MM.1S (cell line): Measurements from ENCODE around the gene CYS1.

Experiments used
- DNase-seq: peaks from one replicate; pipeline ENCODE4 v3.0.0-alpha.2; 2015
- H2AFZ ChIP-seq: fragments of 300-600 bp; sonication (generic); 2 replicates; pipeline ENCODE4 v1.6.0; 2016; ENCODE audit warnings: antibody characterized with exemption, low read length
- H3F3A ChIP-seq: fragments of 300-600 bp; sonication (generic); 2 replicates; pipeline ENCODE4 v1.6.1; 2016; ENCODE audit warnings: mild to moderate bottlenecking, antibody characterized with exemption, low read length, moderate library complexity, mixed read lengths; ENCODE audit not compliant: insufficient read depth
- H3K27ac ChIP-seq: fragments of 300-600 bp; sonication (generic); 2 replicates; pipeline ENCODE4 v1.5.1; 2016; ENCODE audit warnings: mild to moderate bottlenecking, low read length
- H3K27me3 ChIP-seq: fragments of 300-600 bp; sonication (generic); replicated peaks from 2 replicates; pipeline ENCODE4 v1.6.0; 2016; ENCODE audit warnings: low read length; ENCODE audit not compliant: insufficient read depth
- H3K36me3 ChIP-seq: fragments of 300-600 bp; sonication (generic); replicated peaks from 2 replicates; pipeline ENCODE4 v1.6.1; 2016; ENCODE audit warnings: mild to moderate bottlenecking, low read length, mixed read lengths; ENCODE audit not compliant: insufficient read depth
- H3K4me1 ChIP-seq: fragments of 300-600 bp; sonication (generic); 2 replicates; pipeline ENCODE4 v1.6.1; 2016; ENCODE audit warnings: low read length, mixed read lengths
- H3K4me2 ChIP-seq: fragments of 300-600 bp; sonication (generic); 2 replicates; pipeline ENCODE4 v1.6.0; 2016; ENCODE audit warnings: low read depth, low read length
- H3K4me3 ChIP-seq: fragments of 300-600 bp; sonication (generic); 2 replicates; pipeline ENCODE4 v1.5.1; 2016; ENCODE audit warnings: low read length, mixed read lengths
- H3K79me2 ChIP-seq: fragments of 300-600 bp; sonication (generic); 2 replicates; pipeline ENCODE4 v1.6.1; 2016; ENCODE audit warnings: mixed run types, low read length, mixed read lengths
- H3K9ac ChIP-seq: fragments of 300-600 bp; sonication (generic); 2 replicates; pipeline ENCODE4 v1.6.1; 2016; ENCODE audit warnings: low read length, mixed read lengths
- H3K9me2 ChIP-seq: fragments of 300-600 bp; sonication (generic); replicated peaks from 2 replicates; pipeline ENCODE4 v1.6.1; 2016; ENCODE audit warnings: mild to moderate bottlenecking, low read length, mixed read lengths; ENCODE audit not compliant: insufficient read depth
- H3K9me3 ChIP-seq: fragments of 300-600 bp; sonication (generic); replicated peaks from 2 replicates; pipeline ENCODE4 v1.6.1; 2016; ENCODE audit warnings: mild to moderate bottlenecking, low read length, mixed read lengths; ENCODE audit not compliant: insufficient read depth
- H4K20me1 ChIP-seq: fragments of 300-600 bp; sonication (generic); 2 replicates; pipeline ENCODE4 v1.6.1; 2016; ENCODE audit warnings: mild to moderate bottlenecking, low read length, moderate library complexity, mixed read lengths; ENCODE audit not compliant: insufficient read depth
- CTCF ChIP-seq: fragments of 300-600 bp; sonication (generic); IDR thresholded peaks from 2 replicates; pipeline ENCODE4 v1.5.1; 2016; ENCODE audit warnings: antibody characterized with exemption, low read length, mixed read lengths
- EZH2 ChIP-seq: fragments of 300-600 bp; sonication (generic); optimal IDR thresholded peaks from 2 replicates; pipeline ENCODE3; 2017; ENCODE audit warnings: low read depth, mild to moderate bottlenecking, antibody characterized with exemption, low read length, mixed read lengths
- EZH2phosphoT487 ChIP-seq: fragments of 300-600 bp; sonication (generic); IDR thresholded peaks from 2 replicates; pipeline ENCODE4 v1.6.1; 2018; ENCODE audit warnings: antibody characterized with exemption, low read length

The CYS1 gene

GRCh38 chr2:10022445-10022844 lies 57.8 kb downstream of the CYS1 start:
- Histone ChIP-seq H3K27me3 (no peaks in the 10 kb centered on the region), H4K20me1 (no peaks in the 10 kb centered on the region), H3K79me2 (no peaks in the 10 kb centered on the region), H3K9me2 (no peaks in the 10 kb centered on the region), H3K4me3 (no peak overlapping the region), H3K4me1 (no peaks in the 10 kb centered on the region), H3F3A (no peaks in the 10 kb centered on the region), H3K4me2 (no peak overlapping the region), H3K9me3 (no peaks in the 10 kb centered on the region), H3K36me3 (no peaks in the 10 kb centered on the region), H3K9ac (no peak overlapping the region), H2AFZ (no peak overlapping the region), H3K27ac (no peak overlapping the region)
- no peak for DNase-seq
- TF ChIP-seq CTCF (no peak), EZH2 (no peak), EZH2phosphoT487 (no peak)

- Histone ChIP-seq H3K9me2 (no peaks in the 10 kb centered on the region), H3F3A (no peaks in the 10 kb centered on the region), H4K20me1 (no peaks in the 10 kb centered on the region), H3K9ac (no peak overlapping the region), H3K79me2 (no peaks in the 10 kb centered on the region), H3K36me3 (no peaks in the 10 kb centered on the region), H3K9me3 (no peaks in the 10 kb centered on the region), H3K27ac (no peak overlapping the region), H3K4me1 (no peaks in the 10 kb centered on the region), H3K4me3 (no peak overlapping the region), H3K27me3 (no peaks in the 10 kb centered on the region), H3K4me2 (no peak overlapping the region), H2AFZ (no peak overlapping the region)
- DNase-seq = no peak
- TF ChIP-seq EZH2phosphoT487 (no peak), CTCF (no peak), EZH2 (no peak)
These were observed 58.2 kb downstream of the CYS1 start for GRCh38 chr2:10022041-10022421.

GRCh38 chr2:10019602-10020400 lies 60.4 kb downstream of the CYS1 start:
- H3K9ac ChIP-seq = no peak overlapping the region
- H3F3A ChIP-seq = no peaks in the 10 kb centered on the region
- no peak overlapping the region for H3K4me2 ChIP-seq
- no peaks in the 10 kb centered on the region for H3K36me3 ChIP-seq
- H3K4me1 ChIP-seq = no peaks in the 10 kb centered on the region
- H4K20me1 ChIP-seq = no peaks in the 10 kb centered on the region
- H3K9me3 ChIP-seq = no peaks in the 10 kb centered on the region
- H2AFZ ChIP-seq = no peak overlapping the region
- no peaks in the 10 kb centered on the region for H3K9me2 ChIP-seq
- no peak overlapping the region for H3K27ac ChIP-seq
- no peak for TF ChIP-seq CTCF
- TF ChIP-seq EZH2 = no peak
- TF ChIP-seq EZH2phosphoT487 = no peak
- no peaks in the 10 kb centered on the region for H3K79me2 ChIP-seq
- no peaks in the 10 kb centered on the region for H3K27me3 ChIP-seq
- H3K4me3 ChIP-seq = no peak overlapping the region
- DNase-seq = no peak
